GM21390 (cell line): ENCODE results near the gene MTHFD2L.

Experiments
- ATAC-seq: cut with Tn5 transposase; IDR thresholded peaks from one replicate; pipeline ENCODE4 v1.9.1; 2021; ENCODE audit not compliant: unreplicated experiment

Gene MTHFD2L

GRCh38 chr4:74297539-74297938 is 139.6 kb downstream of the MTHFD2L start:
- no peak for ATAC-seq

- no peak for ATAC-seq
Observed at GRCh38 chr4:74304095-74304625, 146.2 kb downstream of the MTHFD2L start.

- no peak for ATAC-seq
Observed at GRCh38 chr4:74305000-74305399, 147.1 kb downstream of the MTHFD2L start.

GRCh38 chr4:74307170-74307569 is 149.3 kb downstream of the MTHFD2L start:
- no peak for ATAC-seq

- no peak for ATAC-seq
Observed at GRCh38 chr4:74308215-74308614, 150.3 kb downstream of the MTHFD2L start, which contains the start of gene EPGN. TSS of gene EPGN (plus strand) at chr4:74308470. CDS start at chr4:74308534, 64 bp downstream.

- ATAC-seq = peak; percentile 48
Observed at GRCh38 chr4:74309223-74309622, 151.3 kb downstream of the MTHFD2L start.

- ATAC-seq = peak; percentile 65
Observed at GRCh38 chr4:74311696-74312313, 153.9 kb downstream of the MTHFD2L start.

- ATAC-seq = no peak
Observed at GRCh38 chr4:74314329-74314728, 156.4 kb downstream of the MTHFD2L start.

- ATAC-seq = no peak
Observed at GRCh38 chr4:74314944-74315343, 157.0 kb downstream of the MTHFD2L start.

- no peak for ATAC-seq
Observed at GRCh38 chr4:74315376-74315775, 157.5 kb downstream of the MTHFD2L start.

GRCh38 chr4:74316397-74316796 is 158.5 kb downstream of the MTHFD2L start:
- no peak for ATAC-seq

GRCh38 chr4:74317616-74318246 is 159.8 kb downstream of the MTHFD2L start:
- ATAC-seq = no peak

GRCh38 chr4:74318276-74318675 is 160.4 kb downstream of the MTHFD2L start:
- no peak for ATAC-seq

- ATAC-seq = no peak
Observed at GRCh38 chr4:74319470-74319869, 161.6 kb downstream of the MTHFD2L start.

- peak; percentile 88 for ATAC-seq
Observed at GRCh38 chr4:74320559-74321118, 162.7 kb downstream of the MTHFD2L start.

- ATAC-seq = no peak
Observed at GRCh38 chr4:74322301-74322700, 164.4 kb downstream of the MTHFD2L start.

GRCh38 chr4:74323663-74324062 is 165.7 kb downstream of the MTHFD2L start:
- ATAC-seq = no peak

GRCh38 chr4:74324262-74324661 is 166.3 kb downstream of the MTHFD2L start:
- ATAC-seq = no peak

- no peak for ATAC-seq
Observed at GRCh38 chr4:74325886-74326285, 168.0 kb downstream of the MTHFD2L start.

GRCh38 chr4:74327762-74328161 is 169.8 kb downstream of the MTHFD2L start:
- ATAC-seq = no peak

GRCh38 chr4:74328501-74328900 is 170.6 kb downstream of the MTHFD2L start:
- no peak for ATAC-seq

GRCh38 chr4:74329307-74329706 is 171.4 kb downstream of the MTHFD2L start:
- ATAC-seq = no peak
